ENCODE results near the gene SCUBE1.

GRCh38 chr22:43300891-43301676 is 42.1 kb downstream of the SCUBE1 start:
- TF ChIP-seq, protein P1, sequence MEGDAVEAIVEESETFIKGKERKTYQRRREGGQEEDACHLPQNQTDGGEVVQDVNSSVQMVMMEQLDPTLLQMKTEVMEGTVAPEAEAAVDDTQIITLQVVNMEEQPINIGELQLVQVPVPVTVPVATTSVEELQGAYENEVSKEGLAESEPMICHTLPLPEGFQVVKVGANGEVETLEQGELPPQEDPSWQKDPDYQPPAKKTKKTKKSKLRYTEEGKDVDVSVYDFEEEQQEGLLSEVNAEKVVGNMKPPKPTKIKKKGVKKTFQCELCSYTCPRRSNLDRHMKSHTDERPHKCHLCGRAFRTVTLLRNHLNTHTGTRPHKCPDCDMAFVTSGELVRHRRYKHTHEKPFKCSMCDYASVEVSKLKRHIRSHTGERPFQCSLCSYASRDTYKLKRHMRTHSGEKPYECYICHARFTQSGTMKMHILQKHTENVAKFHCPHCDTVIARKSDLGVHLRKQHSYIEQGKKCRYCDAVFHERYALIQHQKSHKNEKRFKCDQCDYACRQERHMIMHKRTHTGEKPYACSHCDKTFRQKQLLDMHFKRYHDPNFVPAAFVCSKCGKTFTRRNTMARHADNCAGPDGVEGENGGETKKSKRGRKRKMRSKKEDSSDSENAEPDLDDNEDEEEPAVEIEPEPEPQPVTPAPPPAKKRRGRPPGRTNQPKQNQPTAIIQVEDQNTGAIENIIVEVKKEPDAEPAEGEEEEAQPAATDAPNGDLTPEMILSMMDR (conservative IDR thresholded peaks at IDR 0.05; ENCODE audit: low read length), result no peak
- no peak for TF ChIP-seq EZH2phosphoT487 (IDR thresholded peaks at IDR 0.05; ENCODE audit: borderline replicate concordance, low read depth, low read length)
